HepG2 (cell line): ENCODE measurements around the gene EXOC6B.

ENCODE experiments used
- KLF9 ChIP-seq: IDR thresholded peaks from 2 replicates; pipeline ENCODE4 v1.6.1; 2016; ENCODE audit warnings: low read depth
- MYC ChIP-seq: sonication (generic); formaldehyde crosslinking; IDR thresholded peaks from 2 replicates; pipeline ENCODE4 v1.9.0; 2021; ENCODE audit warnings: missing genetic modification reagents, borderline replicate concordance
- TAF1 ChIP-seq: sonication (generic); formaldehyde crosslinking; IDR thresholded peaks from 2 replicates; pipeline ENCODE4 v1.4.0; 2020; ENCODE audit warnings: missing genetic modification reagents
- TF ChIP-seq, protein P1 (sequence below): sonication (generic); formaldehyde crosslinking; IDR thresholded peaks from 2 replicates; pipeline ENCODE4 v1.5.0; 2020; ENCODE audit warnings: mild to moderate bottlenecking, missing genetic modification reagents, moderate library complexity

DNA sequence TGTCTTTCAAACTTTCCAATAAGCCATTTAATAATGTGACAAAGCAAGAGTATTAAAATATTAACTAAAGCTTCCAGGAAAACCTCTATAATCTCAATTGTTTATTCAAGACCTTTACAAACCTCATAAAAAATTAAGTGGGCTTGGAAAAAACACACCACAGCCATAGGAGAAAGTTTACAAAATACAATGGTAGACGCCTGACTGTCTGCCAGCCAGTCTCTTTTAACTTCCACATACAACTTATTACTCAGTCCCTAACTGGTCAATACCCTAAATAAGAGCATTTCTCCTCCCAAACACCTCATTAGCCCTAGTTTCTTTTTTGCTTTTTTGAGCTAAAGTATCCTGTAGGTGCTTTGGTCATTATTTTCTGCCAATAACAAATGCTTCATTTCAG, 430.7 kb downstream of the EXOC6B start:
- TF ChIP-seq TAF1 (CRISPR knock-in tag): no peak
- TF ChIP-seq, protein P1, sequence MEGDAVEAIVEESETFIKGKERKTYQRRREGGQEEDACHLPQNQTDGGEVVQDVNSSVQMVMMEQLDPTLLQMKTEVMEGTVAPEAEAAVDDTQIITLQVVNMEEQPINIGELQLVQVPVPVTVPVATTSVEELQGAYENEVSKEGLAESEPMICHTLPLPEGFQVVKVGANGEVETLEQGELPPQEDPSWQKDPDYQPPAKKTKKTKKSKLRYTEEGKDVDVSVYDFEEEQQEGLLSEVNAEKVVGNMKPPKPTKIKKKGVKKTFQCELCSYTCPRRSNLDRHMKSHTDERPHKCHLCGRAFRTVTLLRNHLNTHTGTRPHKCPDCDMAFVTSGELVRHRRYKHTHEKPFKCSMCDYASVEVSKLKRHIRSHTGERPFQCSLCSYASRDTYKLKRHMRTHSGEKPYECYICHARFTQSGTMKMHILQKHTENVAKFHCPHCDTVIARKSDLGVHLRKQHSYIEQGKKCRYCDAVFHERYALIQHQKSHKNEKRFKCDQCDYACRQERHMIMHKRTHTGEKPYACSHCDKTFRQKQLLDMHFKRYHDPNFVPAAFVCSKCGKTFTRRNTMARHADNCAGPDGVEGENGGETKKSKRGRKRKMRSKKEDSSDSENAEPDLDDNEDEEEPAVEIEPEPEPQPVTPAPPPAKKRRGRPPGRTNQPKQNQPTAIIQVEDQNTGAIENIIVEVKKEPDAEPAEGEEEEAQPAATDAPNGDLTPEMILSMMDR (CRISPR knock-in tag): no peak
- TF ChIP-seq KLF9 (CRISPR knock-in tag): no peak
- TF ChIP-seq MYC (CRISPR knock-in tag): no peak
